Measurements from ENCODE around the gene ZNF487.

The ZNF487 gene

DNA sequence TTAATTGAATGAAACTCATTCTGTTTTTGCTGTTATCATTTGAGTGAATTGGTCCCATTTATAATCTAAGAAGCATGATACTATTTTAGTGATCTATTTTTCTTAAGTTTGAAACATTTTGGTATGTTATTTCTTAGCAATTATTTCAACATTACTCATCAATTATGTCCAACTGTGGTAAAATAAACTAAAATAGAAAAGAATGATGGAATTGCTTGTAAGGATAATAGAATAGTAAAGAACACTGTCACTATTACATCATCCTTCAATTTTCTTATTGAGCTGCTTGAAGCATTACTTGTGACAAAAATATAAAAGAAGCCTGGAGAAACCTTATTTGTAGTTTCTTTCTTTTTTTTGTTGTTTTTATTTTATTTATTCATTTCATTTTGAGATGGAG, 42.4 kb downstream of the ZNF487 start:
- in situ Hi-C loops (cut with MboI; ENCODE audit: low sequenced_read_pairs): no loop called here

- in situ Hi-C loops (cut with MboI; ENCODE audit: low sequenced_read_pairs): no loop called here
Measured at GRCh38 chr10:43482319-43483078, 45.6 kb downstream of the ZNF487 start.

DNA sequence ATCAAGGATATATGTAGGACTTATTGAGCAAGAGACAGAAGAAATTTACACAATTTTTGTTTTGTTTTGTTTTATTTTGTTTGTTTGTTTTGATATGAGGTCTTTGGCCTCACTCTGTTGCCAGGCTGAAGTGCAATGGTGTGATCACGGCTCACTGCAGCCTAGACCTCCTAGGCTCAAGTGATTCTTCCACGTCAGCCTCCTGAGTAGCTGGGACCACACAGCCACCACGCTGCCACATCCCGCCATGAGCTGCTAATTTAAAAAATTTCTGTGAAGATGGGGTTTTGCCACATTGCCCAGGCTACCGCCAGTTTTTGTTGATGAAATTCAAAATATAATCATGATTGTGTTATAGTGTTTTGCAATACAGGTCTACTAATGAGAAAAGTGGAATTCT, 54.9 kb downstream of the ZNF487 start:
- in situ Hi-C loops (cut with MboI; ENCODE audit: low sequenced_read_pairs): no loop called here

GRCh38 chr10:43502931-43503330, 66.0 kb downstream of the ZNF487 start:
- in situ Hi-C loops (cut with MboI; ENCODE audit: low sequenced_read_pairs): no loop called here

- in situ Hi-C loops (cut with MboI; ENCODE audit: low sequenced_read_pairs): no loop called here
Measured at GRCh38 chr10:43524434-43525247, 87.7 kb downstream of the ZNF487 start.

All from HL-60/S4 treated with retinoic acid at 250 ng/mL for 4 days and 3 days (cell line).